ENCODE measurements around the gene HAUS3. TPM values are rescaled to one million over a fixed set of nuclear protein-coding genes. Genes with fewer than 3 reads are reported as not detected.

The HAUS3 gene
- polyA plus RNA-seq, 1 donor = 16.0 TPM

DNA sequence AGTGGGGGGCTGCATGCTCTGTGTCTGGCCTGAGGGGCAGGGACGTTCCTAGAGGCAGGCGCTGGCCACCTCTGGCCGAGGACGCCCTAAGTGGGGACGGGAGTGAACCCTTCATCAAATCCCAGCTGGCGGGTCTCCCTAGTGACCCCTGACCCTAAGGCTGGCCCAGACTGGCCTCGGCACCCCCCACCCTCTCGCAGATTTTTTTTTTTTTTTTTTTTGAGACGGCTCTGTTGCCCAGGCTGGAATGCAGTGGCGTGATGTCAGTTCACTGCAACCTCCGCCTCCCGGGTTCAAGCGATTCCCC, 21.0 kb upstream of the HAUS3 start:
- Histone ChIP-seq H3K4me3 (ENCODE audit: low read length) (peak overlapping the region; percentile 47), H3K4me1 (ENCODE audit: control insufficient read depth, insufficient read depth, low read length) (peaks cover 8% of the 10 kb centered on the region), H3K27me3 (ENCODE audit: control insufficient read depth, insufficient read depth, low read length) (no peaks in the 10 kb centered on the region), H3K9me3 (ENCODE audit: control insufficient read depth, low read depth, low read length) (no peaks in the 10 kb centered on the region), H3K36me3 (ENCODE audit: control insufficient read depth, insufficient read depth, low read length) (peaks cover 23% of the 10 kb centered on the region), H3K27ac (ENCODE audit: low read length) (peak overlapping the region; percentile 74)
- WGBS (ENCODE audit: insufficient coverage, low lambda C conversion rate) = no CpG with 5 or more reads among the region's 13 CpGs
- no peak for DNase-seq

DNA sequence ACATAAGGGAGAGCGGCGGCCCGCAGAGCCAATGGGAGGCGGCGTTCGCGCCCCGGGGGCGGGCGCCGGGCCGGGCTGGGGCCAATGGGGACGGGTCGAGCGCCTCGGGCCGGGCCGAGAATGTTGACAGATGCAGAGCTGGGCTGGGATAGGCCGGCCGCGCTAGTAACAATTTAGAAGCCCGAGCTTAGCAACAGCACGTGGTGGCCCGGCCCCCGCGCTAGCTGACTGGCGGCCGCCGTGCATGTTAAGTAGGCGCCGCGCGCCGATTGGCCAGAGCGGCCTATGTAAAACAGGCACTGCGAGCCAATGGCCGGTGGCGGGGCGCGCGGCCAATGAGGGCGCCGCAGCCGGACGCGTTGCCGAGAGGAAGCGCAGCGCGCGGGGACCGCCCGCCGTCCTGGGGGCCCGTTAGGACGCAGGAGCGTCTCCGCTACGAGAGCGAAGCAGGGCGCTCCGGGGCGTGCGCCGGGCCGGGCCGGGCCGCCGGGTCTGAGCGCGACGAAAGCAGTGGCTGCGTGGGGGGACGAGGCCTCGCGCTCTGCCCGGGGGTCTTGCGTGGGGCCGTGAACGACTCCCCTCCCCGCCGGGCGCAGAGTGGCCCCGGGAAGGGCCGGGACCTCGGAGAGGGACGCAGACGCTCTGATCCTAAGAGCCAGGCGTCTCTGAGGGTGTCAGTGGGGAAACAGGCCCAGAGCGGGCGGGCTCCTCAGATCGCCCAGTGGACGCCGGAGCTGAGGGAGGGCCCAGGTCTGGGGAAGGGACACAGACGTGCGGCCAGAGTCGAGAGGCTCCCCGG, 20.4 kb upstream of the HAUS3 start:
- Histone ChIP-seq H3K36me3 (ENCODE audit: control insufficient read depth, insufficient read depth, low read length) (peaks cover 28% of the 10 kb centered on the region), H3K27me3 (ENCODE audit: control insufficient read depth, insufficient read depth, low read length) (no peaks in the 10 kb centered on the region), H3K9me3 (ENCODE audit: control insufficient read depth, low read depth, low read length) (no peaks in the 10 kb centered on the region), H3K4me1 (ENCODE audit: control insufficient read depth, insufficient read depth, low read length) (peaks cover 8% of the 10 kb centered on the region), H3K4me3 (ENCODE audit: low read length) (peak overlapping the region; percentile 47), H3K27ac (ENCODE audit: low read length) (peak overlapping the region; percentile 74)
- WGBS (ENCODE audit: insufficient coverage, low lambda C conversion rate) = no CpG with 5 or more reads among the region's 98 CpGs
- DNase-seq = peak; percentile 100

DNA sequence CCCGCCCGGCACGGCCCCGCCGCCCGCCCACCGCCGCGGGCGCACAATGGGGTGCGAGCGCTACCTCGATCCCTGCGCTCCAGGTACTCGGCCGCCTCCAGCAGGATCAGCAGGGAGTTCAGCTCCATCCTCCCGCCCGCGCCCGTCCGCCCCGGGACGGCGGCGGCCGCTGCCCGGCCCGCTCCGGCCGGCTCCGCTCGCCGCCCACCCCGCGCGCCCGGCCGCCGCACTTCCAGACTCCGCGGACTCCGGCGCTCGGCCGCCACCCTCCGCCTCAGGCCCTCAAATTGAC, 19.9 kb upstream of the HAUS3 start, which contains the start of gene MXD4:
Gene MXD4, minus strand, starts transcription at position 257 of the 292 bp plus-strand sequence. Its CDS starts 129 bp downstream, at position 128.
- no CpG with 5 or more reads among the region's 46 CpGs for WGBS (ENCODE audit: insufficient coverage, low lambda C conversion rate)

DNA sequence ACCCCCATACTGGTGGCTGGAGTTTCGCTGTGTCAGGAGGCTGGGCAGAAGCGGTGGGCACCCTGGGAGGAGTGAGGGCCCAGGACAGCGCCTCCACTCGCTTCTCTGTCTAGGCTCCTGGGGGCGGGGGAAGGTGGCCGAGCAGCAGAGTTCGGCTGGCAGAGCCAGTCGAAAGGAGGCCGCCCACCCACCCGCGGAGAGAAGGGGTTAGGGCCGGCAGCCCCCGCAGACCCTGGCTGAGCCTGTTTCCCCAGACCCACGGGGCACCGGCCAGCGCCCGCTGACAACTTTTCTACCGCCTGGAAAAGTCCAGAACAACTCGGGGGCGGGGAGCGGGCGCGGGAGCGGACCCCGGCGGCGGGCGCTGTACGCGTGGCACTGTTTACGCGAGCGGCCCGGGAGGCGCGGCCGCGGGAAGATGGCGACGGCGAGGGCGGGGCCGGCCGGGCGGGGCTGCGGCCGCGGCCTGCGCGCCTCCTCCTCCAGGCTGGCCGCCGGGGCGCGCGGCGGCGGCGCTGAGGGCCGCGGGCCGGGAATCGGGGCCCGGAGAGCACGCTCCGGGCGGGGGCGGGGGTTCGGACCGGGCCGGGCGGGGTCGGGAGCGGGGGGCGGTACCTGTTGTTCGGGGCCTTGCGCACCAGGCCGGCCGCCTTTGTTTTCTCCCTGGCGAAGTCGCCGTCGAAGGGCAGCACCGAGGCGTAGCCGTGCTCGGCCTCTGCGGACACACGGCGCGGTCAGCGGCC, 19.4 kb upstream of the HAUS3 start:
- peak overlapping the region; percentile 96 for H3K4me3 ChIP-seq (ENCODE audit: low read length)
- no peaks in the 10 kb centered on the region for H3K9me3 ChIP-seq (ENCODE audit: control insufficient read depth, low read depth, low read length)
- peak in 1 of 2 donors; percentile 48 for DNase-seq
- H3K27me3 ChIP-seq (ENCODE audit: control insufficient read depth, insufficient read depth, low read length) = no peaks in the 10 kb centered on the region
- no CpG with 5 or more reads among the region's 91 CpGs for WGBS (ENCODE audit: insufficient coverage, low lambda C conversion rate)
- no peak overlapping the region for H3K27ac ChIP-seq (ENCODE audit: low read length)
- H3K36me3 ChIP-seq (ENCODE audit: control insufficient read depth, insufficient read depth, low read length) = peaks cover 38% of the 10 kb centered on the region
- H3K4me1 ChIP-seq (ENCODE audit: control insufficient read depth, insufficient read depth, low read length) = peaks cover 17% of the 10 kb centered on the region

More for the DNA sequence above, 19.9 kb upstream of the HAUS3 start, which contains the start of gene MXD4:
- Histone ChIP-seq H3K4me1 (ENCODE audit: control insufficient read depth, insufficient read depth, low read length) (peaks cover 12% of the 10 kb centered on the region), H3K4me3 (ENCODE audit: low read length) (peak within 1 kb of the TSS; percentile 96), H3K27me3 (ENCODE audit: control insufficient read depth, insufficient read depth, low read length) (no peaks in the 10 kb centered on the region), H3K9me3 (ENCODE audit: control insufficient read depth, low read depth, low read length) (no peaks in the 10 kb centered on the region), H3K27ac (ENCODE audit: low read length) (peak within 1 kb of the TSS; percentile 74), H3K36me3 (ENCODE audit: control insufficient read depth, insufficient read depth, low read length) (peaks cover 32% of the 10 kb centered on the region)
- no peak for DNase-seq

DNA sequence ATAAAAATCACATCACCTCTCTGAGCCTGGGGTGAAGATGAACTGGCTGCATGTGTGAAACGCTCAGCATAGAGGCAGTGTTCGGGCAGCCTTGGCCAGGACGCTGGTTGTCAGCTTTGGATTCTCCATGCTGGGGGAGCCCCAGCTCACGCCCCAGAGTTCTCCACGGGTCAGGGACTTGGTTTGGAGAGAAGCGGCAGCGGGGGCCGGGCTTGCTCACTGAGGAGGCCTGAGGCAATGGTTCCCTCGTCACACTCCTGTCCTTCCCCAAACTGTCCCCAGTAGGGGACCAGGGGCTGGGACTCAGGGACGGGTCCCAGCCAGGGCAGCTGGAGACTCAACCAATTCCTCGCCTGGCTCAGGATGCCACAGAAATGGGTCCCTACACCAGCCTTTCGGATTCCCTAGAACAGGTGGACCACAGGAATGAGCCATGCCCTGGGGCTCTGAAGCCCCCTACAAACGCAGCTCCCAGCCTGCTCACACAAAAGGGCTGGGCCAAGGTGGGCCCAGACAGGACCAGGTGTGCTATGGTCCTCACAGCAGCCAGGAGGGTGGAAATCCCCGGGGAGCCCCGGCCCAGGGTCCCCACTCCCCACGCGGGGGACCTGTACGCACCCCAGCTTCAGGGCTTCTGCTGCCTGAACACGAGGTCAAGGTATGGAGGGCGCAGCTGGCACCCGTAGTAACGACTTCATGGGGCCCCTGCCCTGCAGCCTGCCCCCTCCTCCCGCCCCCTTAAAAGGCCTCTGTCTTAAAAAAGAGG, 18.6 kb upstream of the HAUS3 start:
- H3K4me3 ChIP-seq (ENCODE audit: low read length) = peak overlapping the region; percentile 96
- no peaks in the 10 kb centered on the region for H3K9me3 ChIP-seq (ENCODE audit: control insufficient read depth, low read depth, low read length)
- H3K27ac ChIP-seq (ENCODE audit: low read length) = no peak overlapping the region
- H3K4me1 ChIP-seq (ENCODE audit: control insufficient read depth, insufficient read depth, low read length) = peaks cover 21% of the 10 kb centered on the region
- H3K27me3 ChIP-seq (ENCODE audit: control insufficient read depth, insufficient read depth, low read length) = no peaks in the 10 kb centered on the region
- no CpG with 5 or more reads among the region's 23 CpGs for WGBS (ENCODE audit: insufficient coverage, low lambda C conversion rate)
- H3K36me3 ChIP-seq (ENCODE audit: control insufficient read depth, insufficient read depth, low read length) = peaks cover 45% of the 10 kb centered on the region
- DNase-seq = no peak

DNA sequence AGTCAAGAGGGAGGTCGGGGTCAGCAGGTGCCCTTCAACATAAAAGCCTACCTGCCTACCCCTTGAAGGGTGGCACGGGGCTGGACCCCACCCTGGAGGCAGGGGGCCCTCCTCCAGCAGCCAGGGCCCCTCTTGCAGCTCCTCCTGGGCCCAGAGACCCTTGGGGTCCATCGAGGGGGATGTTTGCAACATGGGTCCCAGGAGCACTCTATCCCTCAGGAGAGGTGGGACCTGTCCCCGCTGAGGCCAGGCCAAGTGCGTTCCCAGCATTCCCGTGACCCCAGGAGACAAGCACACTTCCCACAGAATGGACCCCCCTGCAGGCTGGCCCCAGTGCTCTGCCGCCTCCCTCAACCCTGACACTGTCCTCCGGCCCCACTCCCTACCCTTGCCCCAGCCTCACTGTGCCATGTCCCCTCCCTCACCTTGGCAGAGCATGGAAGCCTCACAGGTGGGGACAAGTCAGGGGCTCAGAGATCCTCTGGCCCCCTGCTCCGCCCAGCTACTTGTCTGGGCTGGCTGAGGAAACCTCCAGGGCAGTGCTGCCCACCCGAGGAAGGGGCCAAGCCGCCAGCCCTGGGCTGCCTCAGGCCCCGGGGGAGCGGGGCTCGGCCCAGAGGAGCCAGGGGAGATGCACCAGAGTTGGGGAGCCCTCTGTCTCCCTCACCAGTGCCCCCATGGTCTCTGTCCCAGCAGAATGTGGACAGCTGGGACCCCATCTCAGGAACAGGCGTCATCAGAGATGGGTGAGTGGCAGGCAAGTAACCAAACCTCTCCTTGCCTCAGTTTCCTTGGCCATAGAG, 17.8 kb upstream of the HAUS3 start:
- Histone ChIP-seq H3K27ac (ENCODE audit: low read length) (no peak overlapping the region), H3K27me3 (ENCODE audit: control insufficient read depth, insufficient read depth, low read length) (no peaks in the 10 kb centered on the region), H3K4me1 (ENCODE audit: control insufficient read depth, insufficient read depth, low read length) (peaks cover 21% of the 10 kb centered on the region), H3K4me3 (ENCODE audit: low read length) (peak overlapping the region; percentile 96), H3K36me3 (ENCODE audit: control insufficient read depth, insufficient read depth, low read length) (peaks cover 52% of the 10 kb centered on the region), H3K9me3 (ENCODE audit: control insufficient read depth, low read depth, low read length) (no peaks in the 10 kb centered on the region)
- DNase-seq = no peak
- no CpG with 5 or more reads among the region's 15 CpGs for whole genome bisulfite sequencing (ENCODE audit: insufficient coverage, low lambda C conversion rate)

DNA sequence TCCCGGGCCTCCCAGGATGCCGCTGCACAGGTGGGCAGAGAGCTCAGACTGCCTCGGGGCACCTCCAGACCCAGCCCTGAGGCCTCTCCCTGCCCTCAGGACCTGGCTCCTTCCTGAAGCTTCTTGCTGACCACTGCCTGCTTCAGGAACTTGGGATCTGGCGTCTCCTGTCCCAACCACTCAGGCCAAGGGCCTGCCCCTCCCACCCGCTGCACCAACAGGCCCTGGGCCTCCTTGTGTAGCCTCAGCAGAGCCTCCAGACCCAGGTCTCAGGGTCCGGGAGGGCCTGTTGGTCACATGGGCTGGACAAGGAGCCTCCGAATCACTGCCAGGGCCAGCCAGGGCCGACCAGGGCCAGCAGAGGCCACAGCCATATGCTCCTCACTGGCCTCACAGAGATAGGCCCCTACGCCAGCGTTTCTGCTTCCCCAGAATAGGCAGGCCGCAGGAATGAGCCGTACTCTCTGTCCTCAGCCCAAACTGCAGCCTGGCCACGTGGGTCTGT, 17.2 kb upstream of the HAUS3 start:
- H3K4me3 ChIP-seq (ENCODE audit: low read length) = no peak overlapping the region
- H3K4me1 ChIP-seq (ENCODE audit: control insufficient read depth, insufficient read depth, low read length) = peaks cover 21% of the 10 kb centered on the region
- peaks cover 55% of the 10 kb centered on the region for H3K36me3 ChIP-seq (ENCODE audit: control insufficient read depth, insufficient read depth, low read length)
- H3K27me3 ChIP-seq (ENCODE audit: control insufficient read depth, insufficient read depth, low read length) = no peaks in the 10 kb centered on the region
- DNase-seq = no peak
- H3K9me3 ChIP-seq (ENCODE audit: control insufficient read depth, low read depth, low read length) = no peaks in the 10 kb centered on the region
- WGBS (ENCODE audit: insufficient coverage, low lambda C conversion rate) = no CpG with 5 or more reads among the region's 13 CpGs
- H3K27ac ChIP-seq (ENCODE audit: low read length) = no peak overlapping the region

DNA sequence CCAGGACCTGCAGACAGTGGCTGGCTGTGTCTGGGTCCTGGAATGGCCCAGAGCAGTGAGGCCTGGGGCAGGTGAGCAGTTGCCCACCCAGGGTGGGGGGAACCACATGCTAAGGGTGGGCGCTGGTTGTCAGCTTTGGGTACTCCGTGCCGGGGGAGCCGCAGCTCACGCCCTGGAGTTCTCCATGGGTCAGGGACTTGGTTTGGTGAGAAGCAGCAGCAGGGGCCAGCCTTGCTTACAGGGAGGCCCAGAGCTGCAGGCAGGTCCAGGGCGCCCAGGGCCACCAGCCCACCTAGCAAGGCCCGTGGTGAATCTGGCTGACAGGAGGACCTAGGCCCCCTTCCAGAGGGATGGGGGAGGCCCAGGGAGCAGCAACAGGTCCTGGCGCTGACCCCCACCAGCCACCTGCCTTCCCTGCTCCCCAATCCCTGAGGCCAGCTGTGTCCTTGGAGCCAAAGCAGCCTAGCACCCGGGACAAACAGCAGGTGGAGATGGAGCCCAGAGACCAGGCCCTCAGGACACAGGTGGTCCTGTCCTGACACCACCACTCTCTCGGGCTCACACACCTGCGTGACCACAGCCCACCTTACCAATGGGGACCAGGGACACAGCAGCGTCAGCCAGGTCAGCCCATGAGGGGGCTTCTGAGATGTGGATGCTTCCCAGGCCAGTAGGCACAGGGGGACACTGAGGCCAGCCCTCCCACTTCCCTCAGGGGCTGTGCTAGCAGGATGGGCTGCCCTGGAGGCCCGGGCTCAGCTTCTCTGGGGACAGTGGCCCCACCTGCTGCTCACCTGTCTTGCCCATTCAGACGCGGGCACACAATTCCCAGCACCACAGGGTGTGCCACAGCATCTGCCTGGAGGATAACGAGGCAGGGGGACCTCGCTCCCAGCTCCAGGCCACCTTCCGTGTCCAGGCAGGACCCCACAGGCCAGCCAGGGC, 16.4 kb upstream of the HAUS3 start:
- no peak overlapping the region for H3K27ac ChIP-seq (ENCODE audit: low read length)
- no peak for DNase-seq
- WGBS (ENCODE audit: insufficient coverage, low lambda C conversion rate) = no CpG with 5 or more reads among the region's 18 CpGs
- H3K27me3 ChIP-seq (ENCODE audit: control insufficient read depth, insufficient read depth, low read length) = no peaks in the 10 kb centered on the region
- H3K4me3 ChIP-seq (ENCODE audit: low read length) = no peak overlapping the region
- H3K9me3 ChIP-seq (ENCODE audit: control insufficient read depth, low read depth, low read length) = no peaks in the 10 kb centered on the region
- peaks cover 21% of the 10 kb centered on the region for H3K4me1 ChIP-seq (ENCODE audit: control insufficient read depth, insufficient read depth, low read length)
- H3K36me3 ChIP-seq (ENCODE audit: control insufficient read depth, insufficient read depth, low read length) = peaks cover 61% of the 10 kb centered on the region

DNA sequence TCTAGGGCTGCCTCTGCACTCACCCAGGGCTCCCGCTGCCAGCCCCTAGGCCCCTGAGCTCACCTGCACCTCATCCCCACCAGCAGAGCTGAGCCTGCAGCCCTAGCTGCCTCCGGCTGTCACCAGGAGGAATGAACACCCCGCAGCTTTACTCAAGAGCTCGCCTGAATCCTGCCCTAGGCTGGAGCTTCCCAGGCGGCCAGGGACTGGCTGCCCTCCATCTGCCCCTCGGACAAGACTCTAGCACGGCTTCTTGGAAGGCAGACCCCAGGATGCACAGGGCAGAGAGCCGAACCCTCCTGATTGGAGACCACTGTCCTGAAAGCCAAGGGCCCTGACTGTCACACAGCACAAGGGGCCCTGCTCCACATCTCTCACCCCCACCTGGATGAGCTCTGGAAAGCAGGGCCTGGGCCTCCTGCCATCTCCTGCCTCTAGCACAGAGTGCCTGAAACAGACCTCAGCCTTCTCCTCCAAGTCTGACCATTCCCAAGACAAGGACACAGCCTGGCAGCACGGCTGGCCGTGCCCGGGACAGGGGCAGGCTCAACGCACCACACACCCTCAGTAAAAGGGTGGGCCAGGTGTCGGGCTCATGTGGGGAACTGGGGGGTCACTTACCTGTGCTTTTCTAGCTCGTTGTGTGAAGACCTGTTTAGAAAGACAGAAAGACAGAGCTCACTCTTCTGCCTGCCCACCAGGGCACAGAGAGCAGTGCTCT, 15.6 kb upstream of the HAUS3 start:
- Histone ChIP-seq H3K4me1 (ENCODE audit: control insufficient read depth, insufficient read depth, low read length) (peaks cover 21% of the 10 kb centered on the region), H3K4me3 (ENCODE audit: low read length) (no peak overlapping the region), H3K9me3 (ENCODE audit: control insufficient read depth, low read depth, low read length) (no peaks in the 10 kb centered on the region), H3K27me3 (ENCODE audit: control insufficient read depth, insufficient read depth, low read length) (no peaks in the 10 kb centered on the region), H3K36me3 (ENCODE audit: control insufficient read depth, insufficient read depth, low read length) (peaks cover 68% of the 10 kb centered on the region), H3K27ac (ENCODE audit: low read length) (no peak overlapping the region)
- WGBS (ENCODE audit: insufficient coverage, low lambda C conversion rate) = 100% methylated on average over 1 of the region's 14 CpGs
- DNase-seq = no peak
